GM23338 (cell line): ENCODE measurements around the gene PFN1. TPM values are rescaled to one million over a fixed set of nuclear protein-coding genes. Genes with fewer than 3 reads are reported as not detected.

Source experiments
- ATAC-seq: fragments of 200-7000 bp; cut with Tn5 transposase; 3 replicates; pipeline ENCODE4 v1.9.1; 2020
- DNase-seq: peaks from one replicate; pipeline ENCODE4 v3.0.0-alpha.2; 2015; ENCODE audit warnings: low spot score
- H2AFZ ChIP-seq: fragments of 200-600 bp; sonication (generic); 2 replicates; pipeline ENCODE4 v1.8.0; 2016; ENCODE audit warnings: antibody characterized with exemption, mild to moderate bottlenecking, moderate library complexity
- H3F3A ChIP-seq: fragments of 200-600 bp; sonication (generic); replicated peaks from 2 replicates; pipeline ENCODE4 v1.8.0; 2017; ENCODE audit warnings: antibody characterized with exemption, mixed run types, low read depth
- H3K27ac ChIP-seq: fragments of 200-600 bp; sonication (generic); 2 replicates; pipeline ENCODE4 v1.6.1; 2016; ENCODE audit warnings: low read depth
- H3K27me3 ChIP-seq: fragments of 200-600 bp; sonication (generic); 2 replicates; pipeline ENCODE4 v1.8.0; 2016; ENCODE audit warnings: mild to moderate bottlenecking, mixed run types, moderate library complexity; ENCODE audit not compliant: insufficient read depth
- H3K36me3 ChIP-seq: fragments of 200-600 bp; sonication (generic); 2 replicates; pipeline ENCODE4 v1.8.0; 2016; ENCODE audit warnings: mild to moderate bottlenecking; ENCODE audit not compliant: insufficient read depth
- H3K4me1 ChIP-seq: fragments of 200-600 bp; sonication (generic); 2 replicates; pipeline ENCODE4 v1.8.0; 2016; ENCODE audit warnings: mild to moderate bottlenecking, moderate library complexity; ENCODE audit not compliant: insufficient read depth
- H3K4me2 ChIP-seq: fragments of 200-600 bp; sonication (generic); 2 replicates; pipeline ENCODE4 v1.7.1; 2017; ENCODE audit warnings: mixed run types
- H3K4me3 ChIP-seq: fragments of 200-600 bp; sonication (generic); 2 replicates; pipeline ENCODE4 v1.6.1; 2016; ENCODE audit warnings: mixed run types
- H3K79me2 ChIP-seq: fragments of 200-600 bp; sonication (generic); replicated peaks from 2 replicates; pipeline ENCODE4 v1.8.0; 2017; ENCODE audit warnings: mild to moderate bottlenecking; ENCODE audit not compliant: insufficient read depth
- H3K9me2 ChIP-seq: fragments of 200-600 bp; sonication (generic); 2 replicates; pipeline ENCODE4 v1.8.0; 2017; ENCODE audit not compliant: insufficient read depth
- H4K20me1 ChIP-seq: fragments of 200-600 bp; sonication (generic); replicated peaks from 2 replicates; pipeline ENCODE4 v1.8.0; 2017; ENCODE audit warnings: mild to moderate bottlenecking; ENCODE audit not compliant: insufficient read depth
- H3K27ac Mint-ChIP-seq: 2 replicates; pipeline ENCODE4 v1.8.0; 2020; ENCODE audit warnings: inconsistent platforms, mild to moderate bottlenecking, moderate library complexity, mixed read lengths
- H3K27me3 Mint-ChIP-seq: 3 replicates; pipeline ENCODE4 v1.8.0; 2022; ENCODE audit warnings: low read depth, mild to moderate bottlenecking, moderate library complexity, mixed read lengths, inconsistent platforms; ENCODE audit not compliant: insufficient read depth, poor library complexity
- H3K36me3 Mint-ChIP-seq: 3 replicates; pipeline ENCODE4 v1.8.0; 2021; ENCODE audit warnings: low read depth, mild to moderate bottlenecking, inconsistent platforms, moderate library complexity, mixed read lengths
- H3K4me1 Mint-ChIP-seq: 3 replicates; pipeline ENCODE4 v1.8.0; 2020; ENCODE audit warnings: mild to moderate bottlenecking, inconsistent platforms, mixed read lengths
- H3K4me3 Mint-ChIP-seq: 3 replicates; pipeline ENCODE4 v1.8.0; 2021; ENCODE audit warnings: moderate library complexity, mild to moderate bottlenecking, inconsistent platforms, mixed read lengths
- H3K9me3 Mint-ChIP-seq: 3 replicates; pipeline ENCODE4 v1.8.0; 2020; ENCODE audit warnings: moderate library complexity, mild to moderate bottlenecking, inconsistent platforms, mixed read lengths
- CTCF ChIP-seq, 2 experiments: fragments of 200-600 bp in 1 of 2; sonication (generic) in 1 of 2; conservative IDR thresholded peaks; 2 replicates each; pipeline versions ENCODE4 v1.5.1 to v1.6.1; 2016 to 2017; ENCODE audit warnings: antibody characterized with exemption in 2 of 2, low read depth in 2 of 2, mild to moderate bottlenecking in 2 of 2, moderate library complexity in 1 of 2
- JUNB ChIP-seq: IDR thresholded peaks from one replicate; pipeline ENCODE4 v1.6.1; 2016; ENCODE audit warnings: antibody characterized with exemption; ENCODE audit not compliant: unreplicated experiment
- NANOG ChIP-seq: IDR thresholded peaks from 2 replicates; pipeline ENCODE4 v1.6.1; 2016; ENCODE audit warnings: antibody characterized with exemption, borderline replicate concordance
- POLR2AphosphoS5 ChIP-seq: IDR thresholded peaks from 2 replicates; pipeline ENCODE4 v1.6.1; 2016; ENCODE audit warnings: antibody characterized with exemption, low read depth
- REST ChIP-seq: IDR thresholded peaks from one replicate; pipeline ENCODE4 v1.6.1; 2018; ENCODE audit warnings: antibody characterized with exemption; ENCODE audit not compliant: unreplicated experiment
- polyA plus RNA-seq: library from polyadenylated mRNA; unstranded; fragments of >200 nt; fragmentation: Nextera tagmentation; extraction: Ambion mirVana; gene quantifications from 2 replicates; pipeline ENCODE4 v1.2.1, GENCODE V29; 2016
- total RNA-seq: library from RNA; depleted of rRNA; stranded (reverse); fragments of >200 nt; shearing (Covaris generic); gene quantifications from 2 replicates; pipeline ENCODE4 v1.2.3, GENCODE V29; 2014
- TF ChIP-seq, protein P1 (sequence below): fragments of 250-450 bp; sonication (Bioruptor Pico); IDR thresholded peaks from 2 replicates; pipeline ENCODE4 v1.5.0; 2020; ENCODE audit warnings: mild to moderate bottlenecking, moderate library complexity

Gene PFN1
- total and polyA plus RNA-seq, 2 experiments from 2014 or later = 2,002 to 3,709 TPM

- H3K4me2 ChIP-seq = no peak overlapping the region
- H3K27ac Mint-ChIP-seq = no peak overlapping the region
These were observed 14.0 kb downstream of the PFN1 start for GRCh38 chr17:4934173-4934979.

More at GRCh38 chr17:4934173-4934979, 14.0 kb downstream of the PFN1 start:
- H3K27me3 ChIP-seq = no peaks in the 10 kb centered on the region
- Mint-ChIP-seq H3K4me1 (peaks cover 26% of the 10 kb centered on the region), H3K9me3 (no peaks in the 10 kb centered on the region), H3K4me3 (no peak overlapping the region), H3K36me3 (peaks cover 42% of the 10 kb centered on the region), H3K27me3 (peaks cover 10% of the 10 kb centered on the region)
- H2AFZ ChIP-seq = no peak overlapping the region
- H3K36me3 ChIP-seq = no peaks in the 10 kb centered on the region; the same call in 1 of the 2 replicates
- ATAC-seq = peak; percentile 87
- peak overlapping the region; percentile 45; the same call in 1 of the 2 replicates for H3K27ac ChIP-seq
- peak; percentile 70 for DNase-seq
- H3K9me2 ChIP-seq = no peaks in the 10 kb centered on the region
- H4K20me1 ChIP-seq = no peaks in the 10 kb centered on the region
- no peak overlapping the region for H3K4me3 ChIP-seq
- no peak for TF ChIP-seq NANOG
- TF ChIP-seq JUNB = no peak
- TF ChIP-seq, protein P1, sequence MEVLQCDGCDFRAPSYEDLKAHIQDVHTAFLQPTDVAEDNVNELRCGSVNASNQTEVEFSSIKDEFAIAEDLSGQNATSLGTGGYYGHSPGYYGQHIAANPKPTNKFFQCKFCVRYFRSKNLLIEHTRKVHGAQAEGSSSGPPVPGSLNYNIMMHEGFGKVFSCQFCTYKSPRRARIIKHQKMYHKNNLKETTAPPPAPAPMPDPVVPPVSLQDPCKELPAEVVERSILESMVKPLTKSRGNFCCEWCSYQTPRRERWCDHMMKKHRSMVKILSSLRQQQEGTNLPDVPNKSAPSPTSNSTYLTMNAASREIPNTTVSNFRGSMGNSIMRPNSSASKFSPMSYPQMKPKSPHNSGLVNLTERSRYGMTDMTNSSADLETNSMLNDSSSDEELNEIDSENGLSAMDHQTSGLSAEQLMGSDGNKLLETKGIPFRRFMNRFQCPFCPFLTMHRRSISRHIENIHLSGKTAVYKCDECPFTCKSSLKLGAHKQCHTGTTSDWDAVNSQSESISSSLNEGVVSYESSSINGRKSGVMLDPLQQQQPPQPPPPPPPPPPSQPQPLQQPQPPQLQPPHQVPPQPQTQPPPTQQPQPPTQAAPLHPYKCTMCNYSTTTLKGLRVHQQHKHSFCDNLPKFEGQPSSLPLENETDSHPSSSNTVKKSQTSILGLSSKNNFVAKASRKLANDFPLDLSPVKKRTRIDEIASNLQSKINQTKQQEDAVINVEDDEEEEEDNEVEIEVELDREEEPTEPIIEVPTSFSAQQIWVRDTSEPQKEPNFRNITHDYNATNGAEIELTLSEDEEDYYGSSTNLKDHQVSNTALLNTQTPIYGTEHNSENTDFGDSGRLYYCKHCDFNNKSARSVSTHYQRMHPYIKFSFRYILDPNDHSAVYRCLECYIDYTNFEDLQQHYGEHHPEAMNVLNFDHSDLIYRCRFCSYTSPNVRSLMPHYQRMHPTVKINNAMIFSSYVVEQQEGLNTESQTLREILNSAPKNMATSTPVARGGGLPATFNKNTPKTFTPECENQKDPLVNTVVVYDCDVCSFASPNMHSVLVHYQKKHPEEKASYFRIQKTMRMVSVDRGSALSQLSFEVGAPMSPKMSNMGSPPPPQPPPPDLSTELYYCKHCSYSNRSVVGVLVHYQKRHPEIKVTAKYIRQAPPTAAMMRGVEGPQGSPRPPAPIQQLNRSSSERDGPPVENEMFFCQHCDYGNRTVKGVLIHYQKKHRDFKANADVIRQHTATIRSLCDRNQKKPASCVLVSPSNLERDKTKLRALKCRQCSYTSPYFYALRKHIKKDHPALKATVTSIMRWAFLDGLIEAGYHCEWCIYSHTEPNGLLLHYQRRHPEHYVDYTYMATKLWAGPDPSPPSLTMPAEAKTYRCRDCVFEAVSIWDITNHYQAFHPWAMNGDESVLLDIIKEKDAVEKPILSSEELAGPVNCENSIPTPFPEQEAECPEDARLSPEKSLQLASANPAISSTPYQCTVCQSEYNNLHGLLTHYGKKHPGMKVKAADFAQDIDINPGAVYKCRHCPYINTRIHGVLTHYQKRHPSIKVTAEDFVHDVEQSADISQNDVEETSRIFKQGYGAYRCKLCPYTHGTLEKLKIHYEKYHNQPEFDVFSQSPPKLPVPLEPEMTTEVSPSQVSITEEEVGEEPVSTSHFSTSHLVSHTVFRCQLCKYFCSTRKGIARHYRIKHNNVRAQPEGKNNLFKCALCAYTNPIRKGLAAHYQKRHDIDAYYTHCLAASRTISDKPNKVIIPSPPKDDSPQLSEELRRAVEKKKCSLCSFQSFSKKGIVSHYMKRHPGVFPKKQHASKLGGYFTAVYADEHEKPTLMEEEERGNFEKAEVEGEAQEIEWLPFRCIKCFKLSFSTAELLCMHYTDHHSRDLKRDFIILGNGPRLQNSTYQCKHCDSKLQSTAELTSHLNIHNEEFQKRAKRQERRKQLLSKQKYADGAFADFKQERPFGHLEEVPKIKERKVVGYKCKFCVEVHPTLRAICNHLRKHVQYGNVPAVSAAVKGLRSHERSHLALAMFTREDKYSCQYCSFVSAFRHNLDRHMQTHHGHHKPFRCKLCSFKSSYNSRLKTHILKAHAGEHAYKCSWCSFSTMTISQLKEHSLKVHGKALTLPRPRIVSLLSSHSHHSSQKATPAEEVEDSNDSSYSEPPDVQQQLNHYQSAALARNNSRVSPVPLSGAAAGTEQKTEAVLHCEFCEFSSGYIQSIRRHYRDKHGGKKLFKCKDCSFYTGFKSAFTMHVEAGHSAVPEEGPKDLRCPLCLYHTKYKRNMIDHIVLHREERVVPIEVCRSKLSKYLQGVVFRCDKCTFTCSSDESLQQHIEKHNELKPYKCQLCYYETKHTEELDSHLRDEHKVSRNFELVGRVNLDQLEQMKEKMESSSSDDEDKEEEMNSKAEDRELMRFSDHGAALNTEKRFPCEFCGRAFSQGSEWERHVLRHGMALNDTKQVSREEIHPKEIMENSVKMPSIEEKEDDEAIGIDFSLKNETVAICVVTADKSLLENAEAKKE = no peak
- TF ChIP-seq POLR2AphosphoS5 = peak; percentile 42; the same call in 1 of the 2 replicates
- peak; percentile 4 for TF ChIP-seq REST
- TF ChIP-seq CTCF (conservative IDR thresholded peaks at IDR 0.05; ENCODE audit: low read depth in 2 of 2) = peak; percentile 43 to 59
- peaks cover 8% of the 10 kb centered on the region for H3K4me1 ChIP-seq
- H3K79me2 ChIP-seq = peaks cover 11% of the 10 kb centered on the region
- peaks cover 11% of the 10 kb centered on the region for H3F3A ChIP-seq
